Endodermal cell (in vitro differentiated cells): ENCODE measurements around the gene CA5A. TPM values are rescaled to one million over a fixed set of nuclear protein-coding genes. Genes with fewer than 3 reads are reported as not detected.
A peak's percentile ranks its signal among the peaks of the same experiment; 100 is the strongest.
"Not testable (repeated sequence)": the region's sequence is repeated elsewhere in the genome, so short reads cannot be mapped to it uniquely, and the experiment has no call there.

Source experiments
- DNase-seq: peaks from one replicate; pipeline ENCODE4 v3.0.0-alpha.2; 2017
- H3K27ac ChIP-seq: 2 replicates; pipeline ENCODE4 v1.5.1; 2013; ENCODE audit warnings: mild to moderate bottlenecking, low read depth, low read length, moderate library complexity
- H3K27me3 ChIP-seq: 2 replicates; pipeline ENCODE4 v1.6.1; 2013; ENCODE audit warnings: mild to moderate bottlenecking, low read length, moderate library complexity; ENCODE audit not compliant: insufficient read depth, control insufficient read depth, poor library complexity, severe bottlenecking
- H3K36me3 ChIP-seq: 2 replicates; pipeline ENCODE4 v1.7.0; 2013; ENCODE audit warnings: mild to moderate bottlenecking, low read length, moderate library complexity; ENCODE audit not compliant: control insufficient read depth, insufficient read depth
- H3K4me1 ChIP-seq: one replicate; pipeline ENCODE4 v1.7.0; 2013; ENCODE audit warnings: low read length; ENCODE audit not compliant: control insufficient read depth, insufficient read depth
- H3K4me3 ChIP-seq: 2 replicates; pipeline ENCODE4 v1.5.1; 2013; ENCODE audit warnings: mild to moderate bottlenecking, low read length, moderate library complexity
- H3K9ac ChIP-seq: 2 replicates; pipeline ENCODE4 v1.6.1; 2013; ENCODE audit warnings: mild to moderate bottlenecking, low read length, moderate library complexity; ENCODE audit not compliant: poor library complexity, severe bottlenecking; ENCODE audit errors: extremely low read depth
- H3K9me3 ChIP-seq: 2 replicates; pipeline ENCODE4 v1.6.1; 2013; ENCODE audit warnings: mild to moderate bottlenecking, low read length, moderate library complexity; ENCODE audit not compliant: control insufficient read depth
- H3K27ac Mint-ChIP-seq: 2 replicates; pipeline ENCODE4 v1.8.0; 2020; ENCODE audit warnings: mixed read lengths
- H3K27me3 Mint-ChIP-seq: 2 replicates; pipeline ENCODE4 v1.8.0; 2021; ENCODE audit warnings: mild to moderate bottlenecking, mixed read lengths; ENCODE audit not compliant: insufficient read depth
- H3K36me3 Mint-ChIP-seq: 2 replicates; pipeline ENCODE4 v1.8.0; 2020; ENCODE audit warnings: low read depth, mixed read lengths
- H3K4me1 Mint-ChIP-seq: 2 replicates; pipeline ENCODE4 v1.8.0; 2020; ENCODE audit warnings: mixed read lengths
- H3K4me3 Mint-ChIP-seq: 2 replicates; pipeline ENCODE4 v1.8.0; 2020; ENCODE audit warnings: mild to moderate bottlenecking, moderate library complexity, mixed read lengths
- H3K9me3 Mint-ChIP-seq: 2 replicates; pipeline ENCODE4 v1.8.0; 2020; ENCODE audit warnings: mild to moderate bottlenecking, mixed read lengths
- CTCF ChIP-seq: fragments of 200-600 bp; sonication (generic); conservative IDR thresholded peaks from 2 replicates; pipeline ENCODE4 v1.5.0; 2021; ENCODE audit warnings: antibody characterized with exemption, mild to moderate bottlenecking
- WGBS, 2 experiments: methylation state at CpG; one replicate each; pipeline versions ENCODE4 v1.1.5 to v1.1.7; 2013; ENCODE audit warnings: missing lambda C conversion rate in 2 of 2, mixed read lengths in 1 of 2; ENCODE audit not compliant: insufficient coverage in 1 of 2, insufficient read length in 1 of 2; 5-methylcytosine and 5-hydroxymethylcytosine counted together
- long read RNA-seq, 4 experiments: library from polyadenylated mRNA in 2 of 4; library from RNA in 1 of 4; library from capped mRNA in 1 of 4; stranded (forward) in 3 of 4; unstranded in 1 of 4; transcript quantifications; one replicate each; pipeline ENCODE4 v2.0.0, GENCODE V29; 2020 to 2021; ENCODE audit warnings: inconsistent platforms in 1 of 4
- polyA plus RNA-seq, 2 experiments: library from polyadenylated mRNA; stranded (reverse); fragments of 50-300 nt; gene quantifications; one replicate each; pipeline ENCODE4 v1.2.3, GENCODE V29; 2013
- total RNA-seq, 2 donors: library from RNA; stranded (reverse); fragmentation: NEBNext Ultra II Directional in 1 of 2; extraction: Animal tissue kit (Norgen Biotek cat#: 25700) in 1 of 2; gene quantifications; 2 replicates in 1 of 2; 3 replicates in 1 of 2; pipeline ENCODE4 v1.2.1, GENCODE V29; 2021

The CA5A gene
- total RNA-seq: not detected
- not detected for polyA plus RNA-seq (2013, experiment 1 of 2)
- not detected for polyA plus RNA-seq (2013, experiment 2 of 2)
- long read RNA-seq, experiment 1: 0 reads
- long read RNA-seq, experiment 2: 0 reads
- long read RNA-seq, experiment 3: 0 reads
- long read RNA-seq, experiment 4: 0 reads

GRCh38 chr16:87936375-87937230, at the start of gene CA5A:
CA5A (minus strand) TSS chr16:87936529; CDS start chr16:87936450, 79 bp downstream.
- H3K27ac Mint-ChIP-seq: no peak within 1 kb of the TSS
- Histone ChIP-seq H3K9me3 (no peaks in the 10 kb centered on the region), H3K36me3 (no peaks in the 10 kb centered on the region), H3K27me3 (no peaks in the 10 kb centered on the region), H3K9ac (no peak within 1 kb of the TSS), H3K4me3 (no peak within 1 kb of the TSS), H3K27ac (no peak within 1 kb of the TSS), H3K4me1 (no peaks in the 10 kb centered on the region)
- peaks cover 2% of the 10 kb centered on the region for H3K27me3 Mint-ChIP-seq
- H3K4me1 Mint-ChIP-seq: peaks cover 8% of the 10 kb centered on the region
- TF ChIP-seq CTCF: no peak
- no peaks in the 10 kb centered on the region for H3K36me3 Mint-ChIP-seq
- no peak for DNase-seq
- 92 to 96% methylated on average over 7 to 15 of the region's 15 CpGs for WGBS, 2 experiments
- no peak within 1 kb of the TSS for H3K4me3 Mint-ChIP-seq
- peaks cover 3% of the 10 kb centered on the region for H3K9me3 Mint-ChIP-seq

GRCh38 chr16:87985493-87985892, 49.2 kb upstream of the CA5A start:
- not testable (repeated sequence) for H3K4me1 ChIP-seq, H3K27ac Mint-ChIP-seq, H3K27ac ChIP-seq, H3K9me3 ChIP-seq, H3K36me3 ChIP-seq, H3K4me3 Mint-ChIP-seq, H3K27me3 Mint-ChIP-seq, H3K9me3 Mint-ChIP-seq, H3K9ac ChIP-seq, H3K27me3 ChIP-seq, H3K4me3 ChIP-seq, DNase-seq
- Mint-ChIP-seq H3K4me1 (peaks cover 13% of the 10 kb centered on the region), H3K36me3 (peaks cover 47% of the 10 kb centered on the region)
- WGBS, 2 experiments: 91% methylated on average over 5 of the region's 5 CpGs; no CpG with 5 or more reads in 1 of the 2 experiments

- Mint-ChIP-seq H3K27me3 (no peaks in the 10 kb centered on the region), H3K36me3 (peaks cover 43% of the 10 kb centered on the region), H3K27ac (peak overlapping the region; percentile 79), H3K9me3 (no peaks in the 10 kb centered on the region), H3K4me1 (peaks cover 13% of the 10 kb centered on the region), H3K4me3 (no peak overlapping the region)
- Histone ChIP-seq H3K27me3 (no peaks in the 10 kb centered on the region), H3K4me1 (no peaks in the 10 kb centered on the region), H3K36me3 (peaks cover 6% of the 10 kb centered on the region), H3K27ac (no peak overlapping the region), H3K9ac (no peak overlapping the region), H3K4me3 (no peak overlapping the region), H3K9me3 (no peaks in the 10 kb centered on the region)
- WGBS, 2 experiments: 96% methylated on average over 18 to 28 of the region's 28 CpGs
- DNase-seq: no peak
- no peak for TF ChIP-seq CTCF
Measured at GRCh38 chr16:87984632-87985267, 48.4 kb upstream of the CA5A start.

- H3K4me1 ChIP-seq, DNase-seq, H3K4me3 Mint-ChIP-seq, H3K36me3 ChIP-seq, H3K9me3 ChIP-seq, H3K9ac ChIP-seq, H3K27ac ChIP-seq, H3K27me3 ChIP-seq, H3K27ac Mint-ChIP-seq, H3K9me3 Mint-ChIP-seq, H3K4me3 ChIP-seq, H3K27me3 Mint-ChIP-seq: not testable (repeated sequence)
- Mint-ChIP-seq H3K4me1 (peaks cover 13% of the 10 kb centered on the region), H3K36me3 (peaks cover 44% of the 10 kb centered on the region)
- WGBS, 2 experiments: 97 to 100% methylated on average over 6 to 15 of the region's 15 CpGs
Measured at GRCh38 chr16:87984180-87984579, 47.9 kb upstream of the CA5A start.

- H3K4me3 ChIP-seq, H3K9ac ChIP-seq, H3K27ac ChIP-seq, H3K4me1 ChIP-seq, H3K27me3 Mint-ChIP-seq, H3K4me3 Mint-ChIP-seq, H3K27ac Mint-ChIP-seq, H3K9me3 ChIP-seq, H3K36me3 ChIP-seq, DNase-seq, H3K9me3 Mint-ChIP-seq, H3K27me3 ChIP-seq: not testable (repeated sequence)
- Mint-ChIP-seq H3K36me3 (peaks cover 46% of the 10 kb centered on the region), H3K4me1 (peaks cover 13% of the 10 kb centered on the region)
- 91 to 100% methylated on average over 4 to 6 of the region's 7 CpGs for WGBS, 2 experiments
Measured at GRCh38 chr16:87983737-87984097, 47.4 kb upstream of the CA5A start.
